HEK293T (cell line): ENCODE results near the gene KCNA2.

Experiments
- BHLHE40 ChIP-seq: fragments of 450-650 bp; IDR thresholded peaks from 2 replicates; pipeline ENCODE4 v1.6.1; 2016; ENCODE audit warnings: mild to moderate bottlenecking, moderate library complexity, borderline replicate concordance
- CTBP1 ChIP-seq: fragments of 450-650 bp; IDR thresholded peaks from 2 replicates; pipeline ENCODE4 v1.6.1; 2016; ENCODE audit warnings: borderline replicate concordance
- FOXK2 ChIP-seq: fragments of 450-650 bp; IDR thresholded peaks from 2 replicates; pipeline ENCODE4 v1.6.1; 2016; ENCODE audit warnings: mild to moderate bottlenecking
- HDGF ChIP-seq: fragments of 450-650 bp; IDR thresholded peaks from 2 replicates; pipeline ENCODE4 v1.6.1; 2017; ENCODE audit warnings: antibody characterized with exemption, borderline replicate concordance
- TF ChIP-seq, protein P1 (sequence below): fragments of 450-650 bp; IDR thresholded peaks from 2 replicates; pipeline ENCODE4 v1.6.1; 2016

DNA sequence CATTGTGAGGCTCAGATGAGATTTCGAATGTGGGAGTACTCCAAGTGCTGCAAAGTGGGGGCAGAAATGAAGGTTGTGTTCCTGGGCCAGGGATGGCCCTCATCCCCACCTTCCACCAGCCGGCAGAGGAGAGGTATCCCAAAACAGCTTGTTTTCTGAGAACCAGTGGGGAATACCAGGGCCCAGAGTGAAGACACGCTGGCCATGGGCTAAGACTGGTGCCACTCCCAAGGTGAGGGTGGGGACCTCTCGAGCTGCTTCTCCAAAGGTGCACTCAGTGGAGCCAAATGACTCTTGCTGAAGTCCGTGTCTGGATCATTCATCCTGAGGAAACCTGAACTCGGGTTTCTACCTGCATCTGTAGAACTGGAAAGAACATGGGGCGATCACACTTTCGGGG lies 22.1 kb downstream of the KCNA2 start:
- TF ChIP-seq BHLHE40 = no peak
- no peak for TF ChIP-seq FOXK2
- TF ChIP-seq, protein P1, sequence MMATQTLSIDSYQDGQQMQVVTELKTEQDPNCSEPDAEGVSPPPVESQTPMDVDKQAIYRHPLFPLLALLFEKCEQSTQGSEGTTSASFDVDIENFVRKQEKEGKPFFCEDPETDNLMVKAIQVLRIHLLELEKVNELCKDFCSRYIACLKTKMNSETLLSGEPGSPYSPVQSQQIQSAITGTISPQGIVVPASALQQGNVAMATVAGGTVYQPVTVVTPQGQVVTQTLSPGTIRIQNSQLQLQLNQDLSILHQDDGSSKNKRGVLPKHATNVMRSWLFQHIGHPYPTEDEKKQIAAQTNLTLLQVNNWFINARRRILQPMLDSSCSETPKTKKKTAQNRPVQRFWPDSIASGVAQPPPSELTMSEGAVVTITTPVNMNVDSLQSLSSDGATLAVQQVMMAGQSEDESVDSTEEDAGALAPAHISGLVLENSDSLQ = no peak
- no peak for TF ChIP-seq CTBP1
- no peak for TF ChIP-seq HDGF
